Urothelium cell line (cell line): ENCODE data around the gene LRRC66.
A peak's percentile ranks its signal among the peaks of the same experiment; 100 is the strongest.

ENCODE experiments used
- DNase-seq: peaks from one replicate; pipeline ENCODE4 v3.0.0; 2011; ENCODE audit warnings: low spot score, mixed read lengths
- FAIRE-seq: peaks from 2 replicates; lab custom pipeline; 2011; peaks lifted over from hg19 to GRCh38; lab: Jason Lieb, UNC

The LRRC66 gene, protein sequence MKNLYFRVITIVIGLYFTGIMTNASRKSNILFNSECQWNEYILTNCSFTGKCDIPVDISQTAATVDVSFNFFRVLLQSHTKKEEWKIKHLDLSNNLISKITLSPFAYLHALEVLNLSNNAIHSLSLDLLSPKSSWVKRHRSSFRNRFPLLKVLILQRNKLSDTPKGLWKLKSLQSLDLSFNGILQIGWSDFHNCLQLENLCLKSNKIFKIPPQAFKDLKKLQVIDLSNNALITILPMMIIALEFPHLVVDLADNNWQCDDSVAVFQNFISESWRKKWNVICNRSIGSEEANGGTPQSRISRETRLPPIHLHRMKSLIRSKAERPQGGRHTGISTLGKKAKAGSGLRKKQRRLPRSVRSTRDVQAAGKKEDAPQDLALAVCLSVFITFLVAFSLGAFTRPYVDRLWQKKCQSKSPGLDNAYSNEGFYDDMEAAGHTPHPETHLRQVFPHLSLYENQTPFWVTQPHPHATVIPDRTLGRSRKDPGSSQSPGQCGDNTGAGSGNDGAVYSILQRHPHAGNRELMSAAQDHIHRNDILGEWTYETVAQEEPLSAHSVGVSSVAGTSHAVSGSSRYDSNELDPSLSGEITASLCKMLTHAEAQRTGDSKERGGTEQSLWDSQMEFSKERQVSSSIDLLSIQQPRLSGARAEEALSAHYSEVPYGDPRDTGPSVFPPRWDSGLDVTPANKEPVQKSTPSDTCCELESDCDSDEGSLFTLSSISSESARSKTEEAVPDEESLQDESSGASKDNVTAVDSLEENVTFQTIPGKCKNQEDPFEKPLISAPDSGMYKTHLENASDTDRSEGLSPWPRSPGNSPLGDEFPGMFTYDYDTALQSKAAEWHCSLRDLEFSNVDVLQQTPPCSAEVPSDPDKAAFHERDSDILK

DNA sequence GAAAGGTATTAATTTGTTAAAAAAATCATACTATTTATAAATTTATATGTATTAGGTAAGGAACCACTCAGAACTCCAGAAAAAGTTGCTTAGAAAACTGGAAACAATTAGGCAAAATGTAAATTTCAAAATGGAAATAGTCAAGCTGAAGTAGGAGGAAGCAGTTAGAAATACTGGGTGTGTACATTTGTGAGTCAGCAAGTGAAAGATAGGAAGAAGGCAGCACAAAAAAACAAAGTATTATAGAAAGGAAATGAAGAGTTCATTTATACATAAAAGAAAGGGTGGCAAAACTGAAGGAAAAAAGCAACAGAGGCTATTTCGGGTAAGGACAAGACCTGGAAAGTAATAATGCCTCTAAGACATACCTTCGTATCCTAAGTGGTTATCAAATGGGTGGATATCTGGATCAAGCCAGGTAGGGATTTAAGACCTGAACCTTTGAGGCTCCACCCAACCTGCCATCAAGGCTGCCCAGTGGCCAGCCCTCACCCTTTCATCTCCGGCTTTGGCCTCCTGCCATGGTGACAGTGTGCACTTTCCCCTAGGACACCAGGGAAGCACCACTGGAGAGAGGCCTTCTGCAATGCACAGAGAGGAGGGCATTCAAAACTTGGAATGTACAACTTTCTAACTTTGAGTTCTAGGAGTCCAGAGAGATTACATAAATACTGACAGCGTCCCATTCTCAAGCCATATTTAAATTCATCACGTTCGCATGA is at the start of gene LRRC66:
Gene LRRC66 (minus strand): TSS at position 428 of the 722 bp plus-strand sequence. CDS start 2,750 bp downstream, outside the sequence.
- FAIRE-seq, result no peak
- DNase-seq, result no peak

DNA sequence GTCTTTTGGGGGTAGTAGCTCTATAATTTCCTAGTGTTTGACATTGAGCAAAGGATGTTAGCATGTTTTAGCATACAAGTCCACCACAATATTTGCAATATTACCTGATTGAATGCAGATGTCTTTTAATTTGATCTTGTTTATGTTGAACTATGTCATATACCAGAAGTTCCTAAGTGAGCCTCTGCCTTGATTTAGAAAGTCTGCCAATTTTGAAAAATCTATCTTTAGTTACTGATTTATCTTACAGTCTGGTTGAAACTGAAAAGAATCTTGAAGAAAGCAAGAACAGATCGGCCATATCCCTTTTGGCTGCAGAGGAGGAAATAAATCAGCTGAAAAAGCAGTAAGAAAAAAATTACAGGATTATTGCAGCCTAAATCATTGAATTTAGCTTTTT is 49.4 kb upstream of the LRRC66 start:
- FAIRE-seq, result no peak
- no peak for DNase-seq

DNA sequence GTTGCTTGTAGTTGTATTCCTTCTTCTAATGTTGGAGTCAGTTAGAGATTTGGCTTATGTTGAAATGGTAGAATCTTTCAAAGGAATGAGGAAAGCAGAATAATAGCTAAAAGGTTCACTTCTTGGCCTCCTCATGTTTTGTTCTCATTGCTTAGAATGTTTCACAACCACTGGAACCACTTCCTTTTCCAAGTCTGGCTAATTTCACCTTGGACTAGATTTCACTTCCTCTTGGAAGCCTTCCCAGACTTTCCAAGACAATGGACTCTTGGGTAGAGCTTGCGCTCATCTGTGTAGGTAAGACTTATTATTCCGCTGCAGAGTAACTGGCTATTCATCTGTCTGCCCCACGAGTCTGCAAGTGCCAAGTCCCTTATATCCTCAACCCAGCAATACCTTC is 39.2 kb upstream of the LRRC66 start:
- DNase-seq, result peak; percentile 38
- no peak for FAIRE-seq

DNA sequence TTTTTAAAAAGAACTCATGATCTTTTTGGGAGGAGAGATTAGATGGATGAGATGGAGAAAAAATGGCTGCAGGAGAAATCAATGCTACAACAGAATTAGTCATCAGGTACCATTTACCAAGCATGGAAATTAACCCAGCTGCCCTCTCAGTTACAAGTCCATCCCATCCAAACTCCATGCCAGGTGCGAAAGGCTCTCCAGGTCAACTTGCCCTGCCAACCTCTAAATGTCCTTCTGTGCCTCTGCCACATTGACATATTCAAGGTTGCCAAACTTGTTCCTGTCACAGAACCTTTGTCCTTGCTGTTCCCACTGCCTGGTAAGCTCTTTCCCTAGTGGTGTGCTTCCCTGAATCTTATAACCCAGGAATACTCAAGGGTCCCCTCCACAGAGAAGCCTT is 38.1 kb upstream of the LRRC66 start:
- DNase-seq (no peak), FAIRE-seq (no peak)

DNA sequence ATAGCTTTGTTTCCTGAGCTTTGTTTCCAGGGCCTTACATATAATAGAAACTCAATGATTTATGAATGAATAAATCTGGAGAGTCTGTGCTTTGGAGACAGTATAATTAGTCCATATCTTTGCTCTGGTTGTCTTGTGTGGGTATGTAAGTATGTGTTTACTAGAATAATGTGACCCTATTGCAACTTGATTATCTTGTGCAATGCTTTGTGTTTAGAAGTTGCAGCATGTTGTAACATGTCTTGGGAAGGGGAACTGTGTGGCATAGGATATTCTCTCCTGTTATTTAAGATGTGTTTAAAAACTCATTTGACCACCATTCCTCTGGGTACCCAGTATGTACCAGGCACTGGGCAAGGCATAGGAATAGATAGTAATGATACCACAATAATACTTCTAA is 37.0 kb upstream of the LRRC66 start:
- no peak for DNase-seq
- FAIRE-seq, result no peak

DNA sequence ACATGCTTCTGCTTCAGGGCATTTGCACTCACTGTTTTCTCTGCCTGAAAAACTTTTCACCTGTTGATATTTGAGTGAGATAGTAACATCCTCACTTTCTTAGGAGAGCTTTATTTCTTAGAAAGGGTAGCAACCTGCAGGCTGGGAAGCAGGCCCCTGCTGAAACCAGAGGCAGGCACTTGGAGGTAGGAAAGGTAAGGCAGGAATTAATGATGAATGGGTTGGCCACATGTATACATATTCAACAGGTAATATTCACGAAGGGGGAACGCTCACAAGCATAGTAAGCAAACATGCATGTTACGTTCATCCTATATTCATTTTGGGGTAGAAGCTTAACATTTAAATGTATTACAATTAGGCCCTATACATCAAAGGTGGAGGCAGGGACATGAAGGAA is 34.1 kb upstream of the LRRC66 start:
- DNase-seq, result no peak

DNA sequence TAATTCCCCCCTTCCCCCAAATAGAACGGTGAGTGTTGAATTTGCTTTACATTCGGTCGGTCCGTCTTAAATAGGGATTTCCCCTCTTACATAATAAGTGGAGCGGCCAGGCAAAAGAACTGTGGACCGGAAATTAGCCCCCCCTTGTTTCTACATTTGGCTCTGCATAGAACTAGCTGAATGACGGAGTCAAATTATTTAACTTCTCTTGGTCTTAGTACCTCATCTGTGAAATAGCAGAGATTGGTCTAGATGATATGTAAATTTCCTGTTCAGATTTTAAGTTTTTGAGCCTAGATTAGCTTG is 32.3 kb upstream of the LRRC66 start:
- FAIRE-seq, result no peak
- no peak for DNase-seq

More for the DNA sequence above, 34.1 kb upstream of the LRRC66 start:
- FAIRE-seq, result no peak

DNA sequence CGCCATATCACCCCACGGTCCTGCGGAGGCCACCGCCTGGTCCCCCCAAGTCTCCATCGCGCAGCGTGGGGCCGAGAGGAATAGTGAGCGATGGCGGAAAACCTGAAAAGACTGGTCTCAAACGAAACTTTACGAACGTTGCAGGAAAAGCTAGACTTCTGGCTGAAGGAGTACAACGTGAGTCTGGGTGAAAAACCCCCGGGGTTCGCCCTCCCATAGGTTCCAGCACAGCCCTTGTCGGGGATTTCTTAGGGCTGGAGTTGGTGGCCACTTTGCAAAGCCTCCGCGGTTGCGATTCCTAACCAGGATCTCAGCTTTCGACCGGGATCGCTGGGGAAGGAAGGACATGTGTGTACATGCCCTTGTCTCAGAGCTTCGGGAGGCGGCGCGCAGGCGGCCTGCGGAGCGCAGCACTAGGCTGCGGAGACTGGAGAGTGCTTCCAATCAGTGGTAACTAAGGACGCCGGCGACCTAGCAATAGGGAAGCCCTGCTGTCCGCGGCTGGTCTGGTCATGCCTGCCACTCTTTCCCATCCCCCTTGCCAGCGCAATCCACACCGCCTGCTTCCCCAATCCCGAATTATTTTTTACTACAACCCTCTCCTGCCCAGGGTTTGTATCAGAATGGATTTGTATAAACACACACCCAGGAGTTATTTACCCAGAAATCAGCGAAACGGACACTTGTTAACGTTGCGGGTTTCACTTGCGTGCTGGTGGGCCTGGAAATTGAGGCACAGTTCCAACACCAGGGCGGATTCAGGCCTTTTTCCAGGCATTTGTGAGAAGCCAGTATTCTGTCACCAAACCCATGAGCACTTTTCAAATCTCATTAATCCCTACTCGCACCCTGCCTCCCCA is 31.7 kb upstream of the LRRC66 start:
- DNase-seq (no peak), FAIRE-seq (no peak)

DNA sequence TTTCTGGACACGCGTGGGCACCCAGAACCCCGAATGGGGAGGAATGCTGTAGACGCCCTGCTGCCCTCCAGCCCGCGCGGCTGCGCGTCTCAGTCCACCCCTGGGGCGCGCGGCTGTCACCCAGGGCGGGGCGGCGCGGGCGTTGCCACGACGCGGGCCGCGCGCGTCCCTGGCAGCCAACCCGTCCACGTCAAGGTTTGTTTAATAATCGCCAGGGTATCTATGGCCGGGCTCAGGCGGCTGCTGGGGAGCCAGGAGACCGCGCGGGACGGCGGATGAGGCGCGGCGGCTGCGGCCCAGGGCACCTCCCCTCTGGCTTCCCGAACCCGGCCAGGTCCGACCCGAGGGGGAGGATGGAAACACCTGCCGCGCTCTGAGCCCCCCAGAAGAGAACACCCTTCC is 31.1 kb upstream of the LRRC66 start, which contains the start of gene SPATA18:
Gene SPATA18 (plus strand): TSS at position 92 of the 402 bp plus-strand sequence. CDS start 401 bp downstream, outside the sequence.
- DNase-seq, result no peak
- no peak for FAIRE-seq

DNA sequence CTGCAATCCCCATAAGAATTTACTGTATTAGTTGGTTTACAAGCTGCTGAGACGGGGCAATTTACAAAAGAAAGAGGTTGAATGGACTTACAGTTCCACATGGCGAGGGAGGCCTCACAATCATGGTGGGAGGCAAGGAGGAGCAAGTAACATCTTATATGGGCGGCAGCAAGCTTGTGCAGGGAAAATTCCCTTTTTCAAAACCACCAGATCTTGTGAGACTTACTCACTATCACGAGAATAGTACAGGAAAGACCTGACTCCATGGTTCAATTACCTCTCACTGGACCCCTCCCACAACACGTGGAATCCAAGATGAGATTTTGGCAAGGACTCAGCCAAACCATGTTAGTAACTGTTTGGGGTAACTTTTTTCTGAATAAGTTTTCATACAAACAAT is 29.1 kb upstream of the LRRC66 start:
- no peak for DNase-seq
- FAIRE-seq, result no peak

DNA sequence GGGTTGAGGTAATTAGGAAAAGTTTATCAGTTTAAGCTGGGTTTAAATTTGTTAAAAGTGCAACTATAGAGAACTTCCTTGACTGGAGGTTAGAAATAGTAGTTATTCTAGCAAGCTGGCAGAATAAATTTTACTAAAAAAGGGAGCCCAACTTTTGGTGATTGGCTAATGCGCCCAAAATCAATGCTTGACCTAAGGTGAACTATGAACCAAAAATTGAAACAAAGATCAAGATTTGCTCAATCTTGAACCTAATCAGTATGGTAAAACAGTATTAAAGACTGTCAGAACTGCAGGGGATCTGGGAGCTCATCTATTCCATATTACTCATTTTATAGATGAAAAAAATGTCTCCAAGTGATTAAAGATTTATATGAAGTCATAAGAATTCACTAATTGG is 24.9 kb upstream of the LRRC66 start:
- DNase-seq (no peak), FAIRE-seq (no peak)

DNA sequence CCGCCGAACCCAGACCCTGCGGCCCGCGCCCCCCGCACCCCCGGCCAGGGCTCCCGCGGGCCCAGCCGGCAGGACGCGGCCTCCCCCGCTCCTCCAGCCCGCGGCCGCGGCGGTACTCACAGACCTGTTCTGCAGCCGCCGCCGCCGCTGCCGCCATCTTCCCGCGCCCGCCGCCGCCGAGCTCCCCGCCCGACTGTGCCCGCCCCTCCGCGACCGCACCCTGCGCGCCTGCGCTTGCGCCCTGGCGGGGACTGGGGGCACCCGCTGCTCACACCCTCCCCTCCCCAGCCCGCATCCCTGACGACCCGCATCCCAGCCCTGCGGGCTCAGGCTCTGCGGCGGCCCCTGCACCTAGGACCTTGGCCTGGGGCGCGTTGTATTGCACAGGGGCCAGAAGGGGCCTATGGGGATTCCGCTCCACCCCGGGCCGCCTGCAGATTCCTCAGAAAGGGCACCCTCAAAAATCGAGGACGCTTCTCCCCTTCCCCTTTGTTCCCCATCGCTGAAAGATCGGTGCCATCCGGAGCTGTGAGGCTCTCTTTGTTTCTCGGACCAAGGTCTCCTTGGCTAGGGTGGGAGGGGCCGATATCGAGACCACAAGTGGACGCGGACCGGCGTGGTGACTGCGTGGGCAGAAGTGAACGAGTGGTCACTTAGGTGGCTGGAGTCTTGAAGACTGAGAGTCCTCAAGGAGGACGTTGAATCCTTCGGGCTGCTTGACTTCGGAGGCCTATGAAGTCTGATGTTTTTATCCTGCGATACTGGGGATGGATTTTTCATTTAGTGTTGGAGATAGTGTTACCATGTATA is 18.1 kb upstream of the LRRC66 start, which contains the start of gene SGCB:
Gene SGCB (minus strand): TSS at position 197 of the 810 bp plus-strand sequence. CDS start 40 bp downstream, at position 157.
- peak; percentile 90 for DNase-seq
- peak; percentile 83 for FAIRE-seq

DNA sequence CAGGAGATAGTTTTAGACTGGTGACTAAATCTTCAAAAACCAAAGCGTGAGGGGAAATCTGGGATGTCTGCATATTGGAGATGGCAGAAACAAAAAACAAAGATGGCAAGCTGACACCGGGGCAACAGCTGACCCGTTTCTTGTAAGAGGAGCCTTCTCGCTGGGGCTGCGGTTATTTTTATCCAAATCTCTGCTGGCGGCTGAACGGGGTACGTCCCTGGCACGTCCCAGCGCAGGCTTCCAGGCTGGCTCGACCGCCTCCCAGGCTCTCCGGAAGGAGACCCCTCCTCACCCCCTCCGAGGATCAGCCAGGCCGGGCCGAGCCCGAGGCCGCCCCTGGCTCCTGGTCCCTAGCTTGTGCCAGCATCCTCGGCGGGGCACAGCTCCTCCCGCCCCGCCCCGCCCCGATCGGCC is 17.5 kb upstream of the LRRC66 start:
- DNase-seq (peak; percentile 71), FAIRE-seq (no peak)

DNA sequence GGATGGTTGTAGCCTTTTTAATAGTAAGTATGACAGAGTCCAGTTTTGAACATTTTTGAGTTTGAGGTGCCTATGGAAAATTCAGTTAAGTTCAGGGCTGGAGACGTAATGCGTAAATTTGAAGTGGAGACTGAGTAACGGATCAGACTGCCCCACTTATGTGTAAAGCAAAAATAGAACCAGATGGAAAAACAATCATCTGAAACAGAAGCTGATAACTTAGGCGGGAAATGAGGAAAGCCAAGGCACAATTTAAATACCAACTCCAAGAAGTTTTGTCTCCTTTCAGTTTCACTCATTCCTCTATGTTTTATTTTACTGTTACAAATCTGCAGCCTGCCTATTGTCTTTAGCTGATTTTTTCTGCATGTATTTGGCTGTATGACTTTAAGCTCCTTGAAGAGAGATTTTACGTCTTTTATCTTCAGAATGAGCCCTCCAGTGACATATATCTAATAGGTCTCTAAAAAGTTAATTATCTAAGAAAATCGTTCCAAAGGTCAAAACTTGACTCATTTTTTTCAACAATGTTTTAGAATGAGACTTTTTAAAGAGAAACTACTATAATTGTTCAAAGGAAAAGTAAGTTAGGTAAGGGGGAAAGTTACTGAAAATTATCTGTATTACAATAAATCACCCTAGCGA is 16.8 kb upstream of the LRRC66 start:
- DNase-seq (no peak), FAIRE-seq (no peak)

DNA sequence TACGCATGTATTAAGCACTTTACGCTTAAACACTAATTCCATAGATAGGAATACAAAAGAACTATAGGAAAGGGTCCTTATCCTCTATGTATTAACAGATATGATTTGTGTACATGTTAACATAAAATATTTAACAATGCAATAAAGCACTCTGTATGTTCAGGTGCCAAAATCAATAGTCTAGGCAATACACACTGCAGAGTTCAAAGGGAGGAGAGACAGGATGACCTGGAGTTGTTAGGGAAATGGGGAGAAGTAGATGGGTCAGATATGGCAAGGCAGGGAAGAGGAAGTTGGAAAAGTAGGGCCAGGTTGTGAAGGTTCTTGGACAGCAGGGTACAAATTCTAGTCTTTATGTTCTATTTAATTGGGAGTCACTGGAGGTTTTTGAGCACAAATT is 15.0 kb upstream of the LRRC66 start:
- DNase-seq (no peak), FAIRE-seq (peak; percentile 59)

DNA sequence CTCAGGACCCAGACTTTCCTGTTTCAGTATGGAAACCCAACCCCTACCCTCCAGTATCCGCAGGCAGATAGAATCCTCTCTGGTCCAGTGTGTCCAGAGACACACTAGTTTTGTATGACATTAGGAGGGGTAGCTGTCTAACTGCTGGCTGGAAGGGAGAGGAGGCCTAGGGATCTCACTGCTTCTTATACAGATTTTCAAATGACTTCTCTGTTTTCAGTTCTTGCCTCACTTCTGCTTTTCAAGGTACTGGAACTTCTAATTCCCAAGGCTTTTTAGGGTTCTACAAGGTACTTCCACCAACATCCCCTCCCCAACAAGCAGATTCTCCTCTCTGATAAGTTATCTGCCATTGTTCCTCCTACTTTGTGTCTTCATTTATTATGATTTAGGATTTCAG is 11.8 kb upstream of the LRRC66 start:
- no peak for DNase-seq
- no peak for FAIRE-seq

DNA sequence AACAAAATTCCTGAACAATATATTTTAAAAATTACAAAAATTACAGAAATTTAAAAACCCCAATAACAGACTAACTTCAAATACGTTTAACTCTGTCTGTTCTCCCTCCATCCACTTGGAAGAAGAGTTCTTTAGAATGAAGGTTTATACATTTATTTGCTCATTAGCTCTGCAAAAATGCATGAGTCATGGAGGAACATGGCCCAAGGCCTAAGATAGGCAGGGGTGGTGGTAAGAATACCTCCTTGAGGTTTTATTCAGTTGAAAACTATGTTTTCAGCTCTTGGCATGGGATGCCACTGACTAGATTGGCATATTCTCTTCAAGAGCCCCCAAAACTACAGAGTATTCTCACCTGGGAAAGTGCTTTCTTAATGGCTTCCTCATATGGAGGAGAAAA is 8.8 kb upstream of the LRRC66 start:
- FAIRE-seq (no peak), DNase-seq (no peak)

DNA sequence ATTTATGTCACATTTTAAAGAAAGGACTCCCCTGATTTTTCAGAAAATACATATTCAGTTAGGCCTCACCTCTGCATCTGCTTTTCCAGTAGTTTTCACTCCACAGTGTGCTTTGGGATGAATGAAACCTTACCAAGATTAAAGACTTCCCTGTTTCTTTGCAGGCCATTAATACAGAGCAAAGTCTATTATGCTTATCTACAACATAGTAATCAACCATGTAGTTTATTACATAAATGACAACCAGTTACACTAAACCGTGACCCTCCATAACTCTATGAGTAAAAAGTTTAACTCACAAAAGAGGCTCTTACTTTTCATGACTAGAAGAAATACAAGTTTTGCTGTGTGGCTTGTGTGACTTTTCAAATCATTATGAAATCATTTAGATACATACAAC is 2.3 kb downstream of the LRRC66 start:
- FAIRE-seq, result no peak
- no peak for DNase-seq

DNA sequence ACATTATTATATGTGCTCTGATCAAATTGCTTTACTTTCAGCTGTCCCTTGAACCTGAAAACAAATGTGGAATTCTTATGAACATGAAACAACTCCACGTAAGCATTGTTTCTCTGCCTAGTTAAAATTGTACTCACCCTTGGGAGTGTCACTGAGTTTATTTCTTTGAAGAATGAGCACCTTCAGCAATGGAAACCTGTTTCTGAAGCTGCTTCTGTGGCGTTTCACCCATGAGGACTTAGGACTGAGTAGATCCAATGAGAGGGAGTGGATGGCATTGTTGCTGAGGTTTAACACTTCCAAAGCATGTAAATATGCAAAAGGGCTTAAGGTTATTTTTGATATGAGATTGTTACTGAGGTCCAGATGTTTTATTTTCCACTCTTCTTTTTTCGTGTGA is 3.2 kb downstream of the LRRC66 start:
- DNase-seq (no peak), FAIRE-seq (no peak)
